IMR-90 (cell line): Measurements from ENCODE around the gene MYBPC3. TPM values are rescaled to one million over a fixed set of nuclear protein-coding genes. Genes with fewer than 3 reads are reported as not detected.
"Not testable (repeated sequence)": the region's sequence is repeated elsewhere in the genome, so short reads cannot be mapped to it uniquely, and the experiment has no call there.

Experiments
- ATAC-seq: fragments of 200-7000 bp; cut with Tn5 transposase; 2 replicates; pipeline ENCODE4 v1.9.1; 2020; ENCODE audit warnings: low read depth, mild to moderate bottlenecking, moderate library complexity
- BruUV-seq: library from RNA; stranded (reverse); fragments of 400-500 nt; replicated peaks from 2 replicates; lab custom pipeline; 2021; lab: Mats Ljungman, UMichigan
- CTCF ChIA-PET: fragments of 300-600 bp; formaldehyde crosslinking; extraction: SDS; loops from one replicate; lab custom pipeline; 2021; ENCODE audit warnings: antibody characterized with exemption; lab: Yijun Ruan, JAX
- POLR2A ChIA-PET: fragments of 300-600 bp; sonication (Branson Sonifier 250); formaldehyde crosslinking; loops from one replicate; lab custom pipeline; 2022; ENCODE audit warnings: antibody characterized with exemption; ENCODE audit not compliant: unreplicated experiment; lab: Charles Lee
- DNase-seq: peaks from one replicate; pipeline ENCODE4 v3.0.0; 2013
- H2AFZ ChIP-seq: replicated peaks from 2 replicates; pipeline ENCODE3; 2013; ENCODE audit warnings: low read length, mild to moderate bottlenecking; ENCODE audit not compliant: poor library complexity
- H2AK5ac ChIP-seq: 2 replicates; pipeline ENCODE4 v1.6.1; 2013; ENCODE audit warnings: low read depth, low read length, inconsistent platforms
- H2AK9ac ChIP-seq: replicated peaks from 2 replicates; pipeline ENCODE3; 2013; ENCODE audit warnings: mild to moderate bottlenecking, low read depth, low read length, moderate library complexity; ENCODE audit not compliant: poor library complexity
- H2BK120ac ChIP-seq: 2 replicates; pipeline ENCODE4 v1.6.1; 2013; ENCODE audit warnings: low read depth, low read length, inconsistent platforms
- H2BK15ac ChIP-seq: 3 replicates; pipeline ENCODE4 v1.6.1; 2013; ENCODE audit warnings: low read depth, low read length, inconsistent platforms
- H2BK20ac ChIP-seq: 2 replicates; pipeline ENCODE4 v1.6.1; 2013; ENCODE audit warnings: low read depth, mild to moderate bottlenecking, inconsistent platforms, low read length, moderate library complexity
- H2BK5ac ChIP-seq: 2 replicates; pipeline ENCODE4 v1.6.1; 2013; ENCODE audit warnings: mild to moderate bottlenecking, low read depth, low read length, inconsistent platforms; ENCODE audit not compliant: poor library complexity, severe bottlenecking
- H3K14ac ChIP-seq: replicated peaks from 2 replicates; pipeline ENCODE4 v1.6.1; 2013; ENCODE audit warnings: low read depth, low read length, inconsistent platforms
- H3K18ac ChIP-seq: 2 replicates; pipeline ENCODE4 v1.6.1; 2013; ENCODE audit warnings: low read depth, low read length, control low read depth
- H3K23ac ChIP-seq: 2 replicates; pipeline ENCODE4 v1.6.1; 2013; ENCODE audit warnings: low read depth, low read length, inconsistent platforms
- H3K27ac ChIP-seq: 2 replicates; pipeline ENCODE4 v1.5.1; 2013; ENCODE audit warnings: mild to moderate bottlenecking, control low read depth, low read length; ENCODE audit not compliant: insufficient read depth
- H3K27me3 ChIP-seq: 2 replicates; pipeline ENCODE4 v1.6.1; 2013; ENCODE audit warnings: low read length; ENCODE audit not compliant: control insufficient read depth, insufficient read depth
- H3K36me3 ChIP-seq: 2 replicates; pipeline ENCODE4 v1.6.1; 2013; ENCODE audit warnings: low read length, mixed read lengths; ENCODE audit not compliant: control insufficient read depth, insufficient read depth
- H3K4ac ChIP-seq: 2 replicates; pipeline ENCODE4 v1.6.1; 2013; ENCODE audit warnings: low read depth, low read length, inconsistent platforms
- H3K4me1 ChIP-seq: 2 replicates; pipeline ENCODE4 v1.6.1; 2013; ENCODE audit warnings: low read length, mixed read lengths; ENCODE audit not compliant: control insufficient read depth, insufficient read depth
- H3K4me2 ChIP-seq: 2 replicates; pipeline ENCODE4 v1.6.1; 2013; ENCODE audit warnings: low read depth, mild to moderate bottlenecking, control low read depth, low read length, moderate library complexity
- H3K4me3 ChIP-seq: 2 replicates; pipeline ENCODE4 v1.5.1; 2013; ENCODE audit warnings: low read depth, mild to moderate bottlenecking, control low read depth, low read length, moderate library complexity; ENCODE audit not compliant: insufficient read depth
- H3K56ac ChIP-seq: 2 replicates; pipeline ENCODE4 v1.6.1; 2013; ENCODE audit warnings: low read length, inconsistent platforms; ENCODE audit not compliant: insufficient read depth; ENCODE audit errors: extremely low read depth
- H3K79me1 ChIP-seq, 2 experiments: 2 replicates each; pipeline ENCODE4 v1.6.1; 2013; ENCODE audit warnings: low read length in 2 of 2, inconsistent platforms in 1 of 2, low read depth in 1 of 2
- H3K9ac ChIP-seq: 2 replicates; pipeline ENCODE4 v1.6.1; 2013; ENCODE audit warnings: low read depth, low read length, control low read depth
- H3K9me1 ChIP-seq: 2 replicates; pipeline ENCODE4 v1.6.1; 2013; ENCODE audit warnings: low read length, inconsistent platforms; ENCODE audit not compliant: insufficient read depth
- H3K9me3 ChIP-seq: 2 replicates; pipeline ENCODE4 v1.6.1; 2013; ENCODE audit warnings: low read length; ENCODE audit not compliant: control insufficient read depth, insufficient read depth
- H4K20me1 ChIP-seq: 2 replicates; pipeline ENCODE4 v1.6.1; 2013; ENCODE audit warnings: low read length, inconsistent platforms; ENCODE audit not compliant: insufficient read depth
- H4K5ac ChIP-seq: 2 replicates; pipeline ENCODE4 v1.6.1; 2013; ENCODE audit warnings: mild to moderate bottlenecking, low read depth, low read length, control low read depth
- H4K8ac ChIP-seq, 2 experiments: 2 replicates each; pipeline ENCODE4 v1.6.1; 2013; ENCODE audit warnings: low read depth in 2 of 2, low read length in 2 of 2, control low read depth in 1 of 2, inconsistent platforms in 1 of 2
- H4K91ac ChIP-seq: 2 replicates; pipeline ENCODE4 v1.6.1; 2013; ENCODE audit warnings: low read depth, low read length, inconsistent platforms; ENCODE audit not compliant: insufficient read depth
- WGBS, 2 experiments: methylation state at CpG; one replicate each; pipeline versions ENCODE4 v1.1.5 to v1.1.7; 2013; ENCODE audit warnings: missing lambda C conversion rate in 2 of 2; ENCODE audit not compliant: insufficient read length in 1 of 2; ENCODE audit errors: extremely low coverage in 2 of 2; 5-methylcytosine and 5-hydroxymethylcytosine counted together
- dilution Hi-C: fragments of 300-500 bp; cut with HindIII; formaldehyde crosslinking; loops from one replicate; pipeline ENCODE4 v1.14.3; 2018; ENCODE audit warnings: low sequenced_read_pairs; ENCODE audit not compliant: unreplicated experiment
- in situ Hi-C: fragments of 300-500 bp; cut with MboI; formaldehyde crosslinking; loops from 3 replicates; pipeline ENCODE4 v1.14.3; 2019; ENCODE audit warnings: low sequenced_read_pairs, inconsistent platforms, mixed read lengths
- intact Hi-C: fragments of 100-400 bp; cut with micrococcal nuclease; formaldehyde crosslinking; loops from 2 replicates; pipeline ENCODE4 v1.10.0; 2022
- polyA plus RNA-seq, 3 experiments: library from polyadenylated mRNA; depleted of rRNA; stranded (reverse); fragments of >200 nt; gene quantifications; 2 replicates each; pipeline ENCODE4 v1.2.3, GENCODE V29; 2012; ENCODE audit warnings: low replicate concordance in 1 of 3
- total RNA-seq: library from RNA; depleted of rRNA; stranded (reverse); fragments of >200 nt; gene quantifications from 2 replicates; pipeline ENCODE4 v1.2.3, GENCODE V29; 2012

Gene MYBPC3
- total and polyA plus RNA-seq, 2 of the 4 experiments (the other 2 are of a cell fraction): not detected

DNA sequence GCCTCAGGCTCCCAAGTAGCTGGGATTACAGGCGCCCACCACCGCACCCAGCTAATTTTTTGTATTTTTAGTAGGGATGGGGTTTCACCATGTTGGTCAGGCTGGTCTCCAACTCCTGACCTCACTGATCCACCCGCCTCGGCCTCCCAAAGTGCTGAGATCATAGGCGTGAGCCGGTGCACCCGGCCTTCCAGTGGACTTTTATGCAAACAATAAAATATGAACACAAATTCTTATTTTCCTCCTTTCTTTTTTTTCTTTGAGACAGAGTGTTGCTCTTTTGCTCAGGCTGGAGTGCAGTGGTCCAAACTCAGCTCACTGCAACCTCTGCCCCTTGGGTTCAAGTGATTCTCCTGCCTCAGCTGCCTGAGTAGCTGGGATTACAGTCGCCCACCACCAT lies 36.0 kb downstream of the MYBPC3 start:
- H3K36me3 ChIP-seq: peaks cover 16% of the 10 kb centered on the region
- H3K4ac ChIP-seq, H4K5ac ChIP-seq, H2AFZ ChIP-seq, H2BK5ac ChIP-seq, H4K20me1 ChIP-seq, H2BK15ac ChIP-seq, H4K8ac ChIP-seq, CTCF ChIA-PET, H2AK5ac ChIP-seq, H3K4me1 ChIP-seq, H2BK20ac ChIP-seq, H3K14ac ChIP-seq, BruUV-seq, H3K9me1 ChIP-seq, H3K9me3 ChIP-seq, H2BK120ac ChIP-seq, H3K18ac ChIP-seq, dilution Hi-C loops, H3K23ac ChIP-seq, H2AK9ac ChIP-seq, POLR2A ChIA-PET, H3K4me2 ChIP-seq, H3K27me3 ChIP-seq, H3K9ac ChIP-seq, H3K79me1 ChIP-seq, in situ Hi-C loops, H3K27ac ChIP-seq, H3K4me3 ChIP-seq, DNase-seq, ATAC-seq, H4K91ac ChIP-seq, H3K56ac ChIP-seq: not testable (repeated sequence)
- WGBS, 2 experiments: no CpG with 5 or more reads among the region's 8 CpGs
- intact Hi-C loops: loop anchor here (5.0 kb wide), 1 partner anchor 39 kb away; no protein-coding TSS in a partner anchor
